ENCODE measurements around the gene BCR.

Gene BCR

DNA sequence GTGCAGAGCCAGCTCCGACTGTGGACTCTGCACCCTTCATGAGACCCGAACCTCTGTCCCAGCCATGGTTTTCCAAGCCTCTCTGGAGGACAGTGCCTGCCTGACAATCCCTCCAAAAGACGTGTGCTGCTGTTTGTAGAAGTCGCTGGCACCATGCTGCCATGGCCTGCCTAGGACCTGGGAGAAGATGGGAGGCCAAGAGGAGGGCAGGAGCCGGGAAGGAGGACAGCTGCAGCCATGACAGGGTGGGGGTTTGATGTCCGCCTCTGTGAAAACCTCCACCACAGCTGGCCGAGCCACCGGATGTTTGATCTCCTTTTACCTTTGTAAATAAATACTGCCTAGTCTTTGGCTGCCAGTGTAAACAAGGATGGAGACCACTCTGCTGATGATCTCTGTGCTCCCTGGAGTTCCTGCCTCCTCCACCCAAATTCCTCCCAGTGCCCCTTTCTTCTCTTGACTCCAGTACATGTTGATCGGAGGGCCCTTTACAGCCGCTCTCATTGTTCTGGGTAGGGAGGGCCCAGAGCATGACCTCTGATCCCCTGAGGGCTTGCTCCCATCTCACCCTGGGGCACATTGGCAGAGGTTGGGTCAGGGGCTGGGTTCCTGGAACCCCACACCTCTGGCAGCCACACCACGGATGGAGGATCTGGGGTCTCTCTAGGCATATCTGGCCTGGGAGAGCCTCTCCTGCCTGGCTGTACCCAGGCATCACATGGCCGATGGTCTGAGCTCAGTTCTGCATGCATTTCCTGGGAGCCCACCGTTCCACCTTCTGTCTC, 66.9 kb downstream of the BCR start:
- no peak for DNase-seq

- DNase-seq = no peak
These were observed 68.3 kb downstream of the BCR start for GRCh38 chr22:23248583-23248982.

- no peak for DNase-seq
These were observed 69.9 kb downstream of the BCR start for GRCh38 chr22:23250056-23250784.

- DNase-seq = no peak
These were observed 70.6 kb downstream of the BCR start for GRCh38 chr22:23250785-23251363.

DNA sequence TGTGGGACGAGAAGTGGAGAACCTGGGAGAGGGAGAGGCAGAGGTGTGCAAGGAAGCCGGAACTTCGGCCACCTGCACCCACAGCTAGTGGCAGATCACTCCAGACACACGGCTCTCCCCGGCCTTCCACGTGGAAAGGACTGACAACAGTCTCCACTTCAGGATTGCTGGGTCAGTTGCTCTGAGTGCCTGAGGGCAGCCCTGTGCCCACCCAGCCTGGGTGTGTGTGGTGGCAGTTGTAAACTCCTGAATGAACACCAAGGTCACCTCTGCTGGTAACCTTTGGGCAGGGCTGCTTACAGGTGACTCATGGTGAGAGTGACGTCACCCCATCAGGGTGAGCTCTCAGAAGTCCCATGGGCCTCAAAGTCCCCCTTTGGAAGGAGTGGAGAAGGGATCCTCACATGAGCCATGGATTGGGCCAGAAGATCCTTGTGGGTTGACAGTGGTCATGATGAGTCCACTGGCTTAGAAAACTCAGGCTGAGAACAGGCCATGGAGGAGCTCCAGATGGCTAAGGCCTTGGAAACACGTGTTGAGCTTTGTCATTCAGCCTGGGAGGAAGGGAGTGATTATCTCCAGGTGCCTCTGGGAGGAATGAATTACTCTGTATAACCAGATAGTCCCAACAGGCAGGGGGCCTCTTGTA, 71.3 kb downstream of the BCR start:
- no peak for DNase-seq

GRCh38 chr22:23253475-23254055, 73.3 kb downstream of the BCR start:
- DNase-seq = no peak

GRCh38 chr22:23255506-23256170, 75.3 kb downstream of the BCR start:
- no peak for DNase-seq

DNA sequence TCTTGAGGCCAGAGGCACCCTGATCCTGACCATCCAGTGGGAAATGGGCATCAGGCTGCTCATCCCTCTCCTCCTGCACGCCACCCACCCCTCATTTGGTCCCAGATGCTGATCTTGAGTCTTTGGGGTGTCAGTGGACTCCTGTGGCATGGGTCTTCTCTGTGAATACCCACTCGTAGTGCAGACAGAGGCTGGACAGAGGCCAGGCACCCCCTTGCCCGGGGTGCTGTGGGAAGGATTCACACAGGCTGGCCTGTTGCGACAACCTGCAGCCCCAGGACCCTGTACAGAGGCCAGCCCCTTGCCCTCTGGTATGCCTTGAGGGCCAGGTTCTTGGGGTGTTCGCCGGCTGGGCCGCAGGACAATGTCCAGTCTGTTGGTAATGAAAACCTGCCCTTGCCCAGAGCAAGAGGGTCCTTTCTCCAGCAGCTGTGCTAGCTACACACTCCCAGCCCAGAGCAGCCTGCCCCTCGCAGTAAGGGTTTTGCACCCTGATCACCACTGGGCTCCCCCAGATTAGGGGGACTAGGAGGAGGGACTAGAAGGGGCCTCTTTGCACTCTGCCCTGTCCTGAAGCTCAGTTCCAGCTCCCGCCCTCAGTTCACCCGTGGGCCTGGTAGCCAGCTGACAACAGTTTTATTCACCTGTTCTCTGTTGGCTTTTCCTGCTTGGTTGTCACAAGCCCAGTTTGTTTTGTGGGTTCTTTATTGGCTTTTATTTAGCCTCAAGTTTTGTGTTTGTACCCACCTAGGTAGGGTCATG, 76.0 kb downstream of the BCR start:
- no peak for DNase-seq

DNA sequence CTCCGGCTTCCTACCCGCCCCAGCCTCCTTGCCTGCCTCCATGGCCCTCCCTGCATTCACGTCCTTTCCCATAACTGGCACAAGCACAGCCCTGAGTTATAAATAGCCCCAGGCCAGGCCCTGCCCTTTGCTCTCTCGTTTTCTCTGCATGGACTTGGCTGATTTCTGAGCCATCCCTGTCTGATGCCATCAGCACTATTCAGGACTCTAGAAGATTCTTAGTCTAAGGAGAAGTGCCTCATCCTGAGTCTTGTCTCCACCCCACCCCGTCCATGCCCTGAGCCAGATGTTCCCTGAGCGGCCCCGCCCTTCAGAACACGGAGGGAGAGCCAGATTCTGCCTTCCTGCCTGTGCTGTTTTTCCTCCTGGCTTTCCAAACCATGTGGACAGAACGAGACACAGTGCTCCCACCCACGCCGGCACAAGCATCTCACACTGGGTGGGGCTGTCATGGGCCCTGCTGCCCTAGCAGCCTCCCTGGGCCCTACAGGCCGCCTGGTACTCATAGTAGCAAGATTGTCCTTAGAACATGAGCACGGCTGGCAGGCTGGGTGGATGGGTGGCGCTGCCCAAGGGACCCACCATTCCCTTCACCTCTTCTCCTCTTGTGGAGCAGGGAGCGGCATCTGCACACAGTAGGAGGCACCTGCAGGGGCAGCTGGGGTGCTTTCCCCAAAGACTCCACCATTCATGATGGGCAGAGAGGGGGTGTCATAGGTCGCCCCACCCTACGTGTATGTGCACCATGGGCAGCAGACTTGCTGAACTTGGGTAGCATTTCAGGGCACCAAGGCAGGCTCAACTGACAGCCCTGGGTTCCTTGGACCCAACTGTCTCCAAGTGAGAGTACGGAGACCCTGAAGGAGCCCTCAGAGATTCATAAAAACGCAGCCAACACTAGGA, 76.9 kb downstream of the BCR start:
- DNase-seq = no peak

- no peak for DNase-seq
These were observed 77.8 kb downstream of the BCR start for GRCh38 chr22:23257889-23258825.

GRCh38 chr22:23258826-23259170, 78.5 kb downstream of the BCR start:
- DNase-seq = no peak

DNA sequence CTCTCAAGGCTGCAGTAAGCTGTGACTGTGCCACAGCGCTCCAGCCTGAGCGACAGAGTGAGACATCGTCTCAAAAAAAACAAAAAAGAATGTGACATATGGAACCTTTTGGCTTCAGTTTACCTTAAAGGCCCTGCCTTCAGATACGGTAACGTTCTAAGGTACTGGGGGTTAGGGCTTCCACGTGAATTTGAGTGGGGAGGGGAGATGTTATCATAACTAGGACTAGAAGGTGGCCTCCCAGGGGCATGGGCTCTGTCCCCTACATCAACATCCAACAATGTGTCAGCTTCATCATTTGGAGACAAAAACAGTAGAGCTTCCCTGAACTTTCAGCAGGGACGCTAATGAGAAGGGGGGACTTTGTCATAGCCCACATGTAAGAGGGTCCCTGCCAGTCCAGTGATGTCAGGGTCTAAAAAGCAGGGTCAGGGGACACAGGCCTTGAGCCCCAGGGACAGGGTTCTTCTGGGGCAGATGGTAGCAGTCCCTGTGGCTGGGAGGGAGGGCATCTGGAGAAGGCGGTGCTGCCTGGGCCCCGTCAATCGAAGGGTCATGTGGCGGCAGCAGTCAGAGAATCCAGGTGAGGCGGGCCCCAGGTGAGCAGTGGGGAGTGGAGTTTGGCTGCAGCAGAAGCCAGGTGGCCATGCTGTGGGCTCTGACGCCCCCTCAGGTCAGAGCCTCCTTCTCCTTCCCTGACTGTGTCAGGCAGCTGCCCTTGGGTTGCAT, 79.8 kb downstream of the BCR start:
- no peak for DNase-seq

DNA sequence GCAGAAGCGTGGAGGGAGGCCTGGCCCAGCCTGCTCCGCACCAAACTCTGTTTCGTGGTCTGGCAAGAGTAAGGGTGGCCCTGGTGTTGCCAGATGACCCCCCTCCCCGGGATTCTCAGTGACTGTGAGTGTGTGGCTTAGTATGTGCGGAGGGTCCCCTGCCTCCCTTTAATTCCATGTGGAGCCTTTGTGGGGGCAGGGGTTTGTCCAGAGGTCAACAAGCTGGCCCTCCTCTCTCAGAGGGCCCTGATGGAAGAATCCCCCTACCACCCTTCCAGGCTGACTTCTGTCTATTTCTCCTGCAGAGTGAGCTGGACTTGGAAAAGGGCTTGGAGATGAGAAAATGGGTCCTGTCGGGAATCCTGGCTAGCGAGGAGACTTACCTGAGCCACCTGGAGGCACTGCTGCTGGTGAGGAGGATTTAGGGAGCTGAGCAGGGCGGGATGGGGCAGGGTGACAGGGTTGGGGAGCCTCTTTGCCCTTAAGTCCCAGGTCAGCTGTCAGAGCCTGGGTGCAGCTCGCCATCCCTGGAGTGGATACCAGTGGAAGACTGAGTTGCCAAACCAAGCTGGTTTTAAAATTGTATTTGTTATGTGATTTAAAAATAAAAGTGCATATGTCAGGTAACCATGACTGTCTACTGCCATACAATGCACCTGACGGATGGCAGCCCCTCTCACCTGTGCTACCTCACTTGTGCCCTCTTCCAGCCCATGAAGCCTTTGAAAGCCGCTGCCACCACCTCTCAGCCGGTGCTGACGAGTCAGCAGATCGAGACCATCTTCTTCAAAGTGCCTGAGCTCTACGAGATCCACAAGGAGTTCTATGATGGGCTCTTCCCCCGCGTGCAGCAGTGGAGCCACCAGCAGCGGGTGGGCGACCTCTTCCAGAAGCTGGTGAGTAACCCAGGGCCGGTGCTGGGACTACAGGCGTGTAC, 80.6 kb downstream of the BCR start:
- no peak for DNase-seq

DNA sequence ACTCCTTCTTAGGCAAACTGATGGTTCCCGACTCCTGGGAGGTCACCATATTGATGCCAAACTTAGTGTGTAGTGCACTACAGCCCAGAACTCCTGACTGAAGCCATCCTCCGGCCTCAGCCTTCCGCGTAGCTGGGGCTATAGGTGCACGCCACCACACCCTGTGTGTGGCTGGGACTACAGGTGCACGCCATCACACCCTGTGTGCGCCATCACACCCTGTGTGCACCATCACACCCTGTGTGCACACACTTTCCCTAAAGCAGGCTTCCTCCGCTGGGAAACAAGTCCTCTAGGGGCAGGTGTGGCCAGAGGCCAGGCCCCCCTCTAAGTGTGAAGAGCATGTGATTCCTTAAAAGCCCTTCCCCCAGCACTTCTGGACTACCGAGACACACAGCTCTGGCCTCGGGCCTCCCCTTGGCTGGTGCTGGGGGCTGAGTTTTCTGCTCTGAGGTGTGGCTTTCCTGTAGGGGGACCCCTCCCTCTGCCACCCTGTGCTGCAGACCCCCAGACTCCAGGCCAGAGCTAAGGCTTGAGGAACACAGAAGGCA, 81.7 kb downstream of the BCR start:
- DNase-seq = no peak

GRCh38 chr22:23262518-23263332, 82.4 kb downstream of the BCR start:
- DNase-seq = no peak

All from NCI-H1048 (cell line).